Adrenal gland (tissue), 12 donors: ENCODE results near the gene OLFM3. TPM values are rescaled to one million over a fixed set of nuclear protein-coding genes. Genes with fewer than 3 reads are reported as not detected.

Source experiments
- DNase-seq, 7 donors: peaks; one replicate each; pipeline ENCODE4 v3.0.0-alpha.2; 2019 to 2020
- H3K27ac ChIP-seq, 5 donors: fragments of 200-600 bp; sonication (generic) in 4 of 5; 1 replicate in 3 of 5; 2 replicates in 2 of 5; pipeline versions ENCODE4 v1.5.1 to v1.8.0; 2016 to 2020; ENCODE audit warnings: mild to moderate bottlenecking in 1 of 5
- H3K27me3 ChIP-seq: fragments of 200-600 bp; 2 replicates; pipeline ENCODE4 v1.8.0; 2021
- H3K36me3 ChIP-seq, 2 donors: fragments of 200-600 bp; replicated peaks in 1 of 2; 1 replicate in 1 of 2; 2 replicates in 1 of 2; pipeline versions ENCODE4 v1.5.1 to v1.8.0; 2018 to 2022
- H3K4me1 ChIP-seq, 2 donors: fragments of 200-600 bp; replicated peaks in 1 of 2; 1 replicate in 1 of 2; 2 replicates in 1 of 2; pipeline versions ENCODE4 v1.5.1 to v1.8.0; 2018 to 2021
- H3K4me3 ChIP-seq, 4 donors: fragments of 200-600 bp; sonication (generic) in 3 of 4; one replicate each; pipeline ENCODE4 v1.5.1; 2016 to 2018
- H3K9me3 ChIP-seq, 3 donors: fragments of 200-600 bp; sonication (generic) in 1 of 3; replicated peaks in 1 of 3; 1 replicate in 2 of 3; 2 replicates in 1 of 3; pipeline versions ENCODE4 v1.5.1 to v1.8.0; 2016 to 2021
- CTCF ChIP-seq, 6 experiments: fragments of 450-650 bp in 4 of 6; fragments of 200-600 bp in 2 of 6; sonication (generic) in 1 of 6; IDR thresholded peaks; 1 replicate in 5 of 6; 2 replicates in 1 of 6; pipeline versions ENCODE4 v1.5.1 to v1.8.0; 2016 to 2021; ENCODE audit warnings: antibody characterized with exemption in 6 of 6, mild to moderate bottlenecking in 2 of 6, moderate library complexity in 1 of 6
- POLR2A ChIP-seq, 2 donors: fragments of 450-650 bp; IDR thresholded peaks; one replicate each; pipeline ENCODE4 v1.6.1; 2017; ENCODE audit warnings: antibody characterized with exemption in 2 of 2, mild to moderate bottlenecking in 2 of 2, moderate library complexity in 1 of 2
- whole genome bisulfite sequencing, 4 donors: extraction: QIAGEN DNeasy Blood & Tissue Kit in 2 of 4; methylation state at CpG; one replicate each; pipeline versions ENCODE4 v1.1.5 to v1.1.7; 2013 to 2017; 5-methylcytosine and 5-hydroxymethylcytosine counted together
- intact Hi-C, 2 donors: fragments of 100-400 bp; cut with DNase I; formaldehyde crosslinking; loops; one replicate each; pipeline versions ENCODE4 v1.14.1 to v1.15.0; 2022 to 2023
- polyA plus RNA-seq, 3 donors: library from polyadenylated mRNA; stranded (reverse); fragments of 200-250 nt in 2 of 3; fragments of 350-450 nt in 1 of 3; fragmentation: Illumina TruSeq in 1 of 3; extraction: RNeasy Lipid Tissue Mini Kit (QIAGEN cat#74804) in 1 of 3; gene quantifications; one replicate each; pipeline ENCODE4 v1.2.3, GENCODE V29; 2013 to 2014
- total RNA-seq, 9 donors: library from RNA; depleted of rRNA in 4 of 9; stranded (reverse); fragments of >200 nt in 4 of 9; fragments of 120-200 nt in 1 of 9; fragmentation: NEBNext Ultra II Directional in 1 of 9; extraction: Animal tissue kit (Norgen Biotek cat#: 25700) in 1 of 9; gene quantifications; one replicate each; pipeline versions ENCODE4 v1.1.0 to v1.2.4, GENCODE V29; 2013 to 2023
- donor health status: healthy with polysubstance abuse.
- donor health status: Bipolar disorder and iron deficiency.
- donor health status: DM: yes; HTN: yes; CAD: no.
- donor health status: DM: no; HTN: no; CAD: no.
- donor health status: DM: no; HTN: no; CAD: no.
- donor health status: DM: yes; HTN: yes; CAD: no.

Gene OLFM3
- total and polyA plus RNA-seq, 12 donors: 0.07 to 1.5 (median 0.26) TPM; not detected in 6

GRCh38 chr1:101929343-101929742 is 67.4 kb downstream of the OLFM3 start:
- no peak for DNase-seq
- H3K27me3 ChIP-seq: no peaks in the 10 kb centered on the region
- H3K36me3 ChIP-seq: no peaks in the 10 kb centered on the region
- H3K4me1 ChIP-seq: no peaks in the 10 kb centered on the region
- no peak overlapping the region for H3K4me3 ChIP-seq
- TF ChIP-seq POLR2A (IDR thresholded peaks at IDR 0.05): no peak
- TF ChIP-seq CTCF (IDR thresholded peaks at IDR 0.05): no peak
- H3K27ac ChIP-seq: no peak overlapping the region
- H3K9me3 ChIP-seq: no peaks in the 10 kb centered on the region
- WGBS, 4 donors: 24 to 50% (median 42%) methylated on average over 1 of the region's 1 CpG
- intact Hi-C loops: no loop called here

DNA sequence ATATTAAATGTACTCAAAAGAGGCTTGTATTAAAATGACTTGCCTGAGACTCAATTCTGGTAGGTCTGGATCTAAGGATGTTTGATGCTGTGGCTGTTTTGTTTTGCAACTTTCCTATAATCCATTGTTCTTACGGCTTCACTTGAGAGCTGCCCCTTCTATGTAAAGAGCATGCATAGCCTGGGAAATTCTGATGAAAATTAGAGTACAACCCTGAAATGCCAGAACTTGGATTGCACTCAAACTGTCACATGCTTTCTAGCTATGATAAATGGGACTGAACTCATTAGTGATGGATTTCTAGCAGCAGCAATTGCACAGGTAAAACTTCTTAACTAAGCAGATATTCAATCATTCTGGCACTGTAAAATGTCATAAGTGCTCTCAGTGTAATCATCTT is 67.9 kb downstream of the OLFM3 start:
- no peaks in the 10 kb centered on the region for H3K9me3 ChIP-seq
- WGBS, 4 donors: 83 to 92% (median 89%) methylated on average over 1 of the region's 1 CpG
- no peaks in the 10 kb centered on the region for H3K36me3 ChIP-seq
- H3K27me3 ChIP-seq: no peaks in the 10 kb centered on the region
- H3K27ac ChIP-seq: no peak overlapping the region
- H3K4me1 ChIP-seq: no peaks in the 10 kb centered on the region
- H3K4me3 ChIP-seq: no peak overlapping the region
- DNase-seq: no peak
- TF ChIP-seq CTCF (IDR thresholded peaks at IDR 0.05) (no peak), POLR2A (IDR thresholded peaks at IDR 0.05) (no peak)
- intact Hi-C loops: no loop called here

- Histone ChIP-seq H3K4me1 (no peaks in the 10 kb centered on the region), H3K9me3 (no peaks in the 10 kb centered on the region), H3K27me3 (no peaks in the 10 kb centered on the region), H3K27ac (no peak overlapping the region), H3K4me3 (no peak overlapping the region), H3K36me3 (no peaks in the 10 kb centered on the region)
- no peak for DNase-seq
- intact Hi-C loops: no loop called here
- TF ChIP-seq CTCF (IDR thresholded peaks at IDR 0.05) (no peak), POLR2A (IDR thresholded peaks at IDR 0.05) (no peak)
Observed at GRCh38 chr1:101924700-101925099, 72.0 kb downstream of the OLFM3 start.

GRCh38 chr1:101920577-101920976 is 76.1 kb downstream of the OLFM3 start:
- Histone ChIP-seq H3K4me3 (no peak overlapping the region), H3K9me3 (no peaks in the 10 kb centered on the region), H3K27me3 (no peaks in the 10 kb centered on the region), H3K36me3 (no peaks in the 10 kb centered on the region), H3K27ac (no peak overlapping the region), H3K4me1 (no peaks in the 10 kb centered on the region)
- intact Hi-C loops: no loop called here
- DNase-seq: no peak
- no peak for TF ChIP-seq POLR2A (IDR thresholded peaks at IDR 0.05)
- no peak for TF ChIP-seq CTCF (IDR thresholded peaks at IDR 0.05)
- WGBS, 4 donors: 42 to 63% (median 46%) methylated on average over 1 of the region's 1 CpG
